SIG-M5 treated with dmso at 0.1 percent for 504 hours (cell line): ENCODE measurements around the gene TMEM200B.
"Not testable (repeated sequence)": the region's sequence is repeated elsewhere in the genome, so short reads cannot be mapped to it uniquely, and the experiment has no call there.

Experiments used
- DNase-seq: peaks from one replicate; lab custom pipeline; 2025; ENCODE audit not compliant: unreplicated experiment; lab: John Stamatoyannopoulos, UW

The TMEM200B gene

DNA sequence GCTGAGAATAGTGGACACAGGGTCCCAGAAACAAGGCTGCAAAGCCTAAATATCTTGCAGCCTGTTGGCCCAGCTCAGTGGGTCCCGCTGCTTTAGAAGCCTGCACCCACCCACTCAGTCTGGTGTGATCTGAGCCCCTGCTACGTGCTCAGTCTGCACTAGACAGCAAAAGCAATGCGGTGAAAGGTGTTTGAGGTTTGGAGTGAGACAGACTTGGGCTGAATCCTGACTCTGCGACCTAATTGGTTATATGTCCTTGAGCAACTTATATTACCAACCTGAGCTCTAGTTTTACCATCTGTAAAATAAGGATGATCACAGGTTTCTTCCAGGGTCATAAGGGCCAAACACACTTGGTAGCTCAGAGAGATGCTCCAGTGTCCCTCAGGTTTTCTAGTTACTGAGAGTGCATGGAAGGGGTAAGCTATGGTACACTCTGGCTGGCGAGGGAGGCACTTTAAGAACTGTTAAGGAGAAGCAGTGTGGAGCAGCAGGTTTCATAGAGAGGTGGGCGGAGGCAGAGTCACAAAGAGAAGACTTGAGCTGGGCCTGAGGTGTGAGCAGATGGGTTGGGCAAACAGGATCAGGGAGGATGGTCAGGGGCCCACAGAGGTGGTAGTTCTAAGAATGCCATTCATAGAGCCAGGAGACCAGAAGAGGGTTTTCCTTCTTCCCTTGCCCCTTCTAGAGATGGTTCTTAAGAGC, 10.1 kb downstream of the TMEM200B start:
- no peak for DNase-seq

- DNase-seq, result no peak
These were observed 10.8 kb downstream of the TMEM200B start for GRCh38 chr1:29112705-29113412.

- not testable (repeated sequence) for DNase-seq
These were observed 15.7 kb downstream of the TMEM200B start for GRCh38 chr1:29108041-29108440.

DNA sequence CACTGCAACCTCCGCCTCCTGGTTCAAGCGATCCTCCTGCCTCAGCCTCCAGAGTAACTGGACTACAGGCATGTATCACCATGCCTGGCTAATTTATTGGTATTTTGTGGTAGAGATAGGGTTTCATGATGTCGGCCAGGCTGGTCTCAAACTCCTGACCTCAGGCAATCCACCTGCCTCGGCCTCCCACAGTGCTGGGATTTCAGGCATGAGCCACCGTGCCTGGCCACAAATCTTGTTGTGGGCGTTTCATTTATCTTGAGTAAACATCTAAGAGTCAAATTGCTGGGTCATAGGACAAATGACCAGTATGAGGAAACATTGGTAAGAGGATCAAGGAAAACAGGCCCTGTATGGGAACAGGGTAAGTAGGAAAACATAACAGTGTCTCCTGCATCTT, 17.9 kb downstream of the TMEM200B start:
- DNase-seq, result no peak

DNA sequence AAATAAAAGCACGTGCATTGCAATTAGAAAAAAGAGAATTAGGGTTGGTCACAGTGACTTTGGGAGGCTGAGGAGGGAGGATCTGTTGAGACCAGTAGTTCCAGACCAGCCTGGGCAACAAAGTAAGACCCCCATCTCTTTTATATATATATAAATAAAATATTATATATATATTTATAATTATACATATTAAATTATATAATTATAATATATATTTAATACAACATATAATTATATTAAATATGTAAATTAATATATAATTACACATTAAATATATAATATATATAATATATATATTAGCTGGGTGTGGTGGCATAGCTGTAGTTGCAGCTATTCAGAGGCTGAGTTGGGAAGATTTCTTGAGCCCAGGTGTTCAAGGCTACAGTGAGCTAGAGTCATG, 23.2 kb downstream of the TMEM200B start:
- DNase-seq, result no peak

- DNase-seq, result no peak
These were observed 24.4 kb downstream of the TMEM200B start for GRCh38 chr1:29099286-29099685.

DNA sequence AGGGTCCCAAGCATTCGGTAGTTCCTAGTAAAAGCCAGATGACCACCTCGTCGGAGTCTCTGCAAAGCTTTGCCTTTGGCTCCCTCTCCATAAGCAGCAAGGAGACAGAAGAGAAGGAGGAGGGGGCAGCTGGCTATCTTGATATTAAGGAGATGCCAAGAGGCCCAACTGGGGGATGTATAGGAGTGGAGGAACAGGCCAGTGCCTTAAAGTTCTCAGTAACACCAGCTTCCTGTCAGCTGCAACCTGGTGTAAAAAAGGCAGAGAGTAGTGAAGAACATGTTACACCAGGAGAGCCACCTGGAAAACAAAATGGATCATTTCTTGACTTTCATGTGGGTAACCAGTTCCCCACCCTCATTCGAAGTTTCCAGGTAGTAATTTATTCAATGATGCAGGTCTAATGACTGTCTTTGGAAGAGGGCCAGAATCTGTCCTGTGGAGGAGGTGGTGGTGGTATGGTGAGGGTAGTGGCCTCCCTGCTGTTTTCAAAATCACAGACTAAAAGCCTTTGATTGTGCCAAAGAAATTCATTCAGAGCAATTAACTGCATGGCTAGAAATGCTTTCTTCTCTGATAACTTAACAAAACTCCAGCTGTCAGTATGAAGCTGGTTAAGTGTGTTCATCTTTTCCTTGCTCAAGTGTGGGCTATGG, 27.3 kb downstream of the TMEM200B start:
- no peak for DNase-seq

- DNase-seq, result no peak
These were observed 28.7 kb downstream of the TMEM200B start for GRCh38 chr1:29094954-29095353.

DNA sequence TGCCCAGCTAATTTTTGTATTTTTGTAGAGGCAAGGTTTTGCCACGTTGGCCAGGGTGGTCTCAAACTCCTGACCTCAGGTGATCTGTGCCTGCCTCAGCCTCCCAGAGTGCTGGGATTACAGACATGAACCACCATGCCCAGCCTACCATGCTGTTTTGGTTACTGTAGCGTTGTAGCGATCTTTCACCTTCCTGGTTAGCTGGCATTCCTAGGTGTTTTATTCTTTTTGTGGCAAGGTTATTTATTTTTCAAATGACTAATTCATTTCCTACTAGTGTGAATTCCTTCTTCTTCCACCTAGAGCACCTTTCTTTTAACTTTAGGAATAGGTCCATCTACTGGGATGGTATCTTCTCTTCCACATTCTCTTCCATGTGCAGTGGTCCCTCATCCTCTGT, 29.3 kb downstream of the TMEM200B start:
- no peak for DNase-seq

GRCh38 chr1:29092704-29093103, 31.0 kb downstream of the TMEM200B start:
- not testable (repeated sequence) for DNase-seq

GRCh38 chr1:29090937-29091618, 32.6 kb downstream of the TMEM200B start:
- no peak for DNase-seq

DNA sequence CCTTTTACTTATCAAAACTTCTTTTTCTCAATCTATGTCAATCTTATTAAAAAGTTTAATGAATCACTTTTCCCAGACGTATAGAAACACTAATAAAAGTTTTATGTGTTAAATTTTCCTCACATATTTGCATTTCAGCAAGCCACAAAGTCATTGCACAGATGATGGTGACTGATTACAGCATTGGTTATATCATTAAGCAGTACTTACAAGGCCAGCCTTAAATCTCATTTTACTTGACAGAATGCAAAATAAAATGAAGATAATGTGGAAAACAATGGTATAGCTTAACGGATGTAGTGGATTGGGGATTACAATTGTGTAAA, 39.5 kb downstream of the TMEM200B start:
- no peak for DNase-seq

DNA sequence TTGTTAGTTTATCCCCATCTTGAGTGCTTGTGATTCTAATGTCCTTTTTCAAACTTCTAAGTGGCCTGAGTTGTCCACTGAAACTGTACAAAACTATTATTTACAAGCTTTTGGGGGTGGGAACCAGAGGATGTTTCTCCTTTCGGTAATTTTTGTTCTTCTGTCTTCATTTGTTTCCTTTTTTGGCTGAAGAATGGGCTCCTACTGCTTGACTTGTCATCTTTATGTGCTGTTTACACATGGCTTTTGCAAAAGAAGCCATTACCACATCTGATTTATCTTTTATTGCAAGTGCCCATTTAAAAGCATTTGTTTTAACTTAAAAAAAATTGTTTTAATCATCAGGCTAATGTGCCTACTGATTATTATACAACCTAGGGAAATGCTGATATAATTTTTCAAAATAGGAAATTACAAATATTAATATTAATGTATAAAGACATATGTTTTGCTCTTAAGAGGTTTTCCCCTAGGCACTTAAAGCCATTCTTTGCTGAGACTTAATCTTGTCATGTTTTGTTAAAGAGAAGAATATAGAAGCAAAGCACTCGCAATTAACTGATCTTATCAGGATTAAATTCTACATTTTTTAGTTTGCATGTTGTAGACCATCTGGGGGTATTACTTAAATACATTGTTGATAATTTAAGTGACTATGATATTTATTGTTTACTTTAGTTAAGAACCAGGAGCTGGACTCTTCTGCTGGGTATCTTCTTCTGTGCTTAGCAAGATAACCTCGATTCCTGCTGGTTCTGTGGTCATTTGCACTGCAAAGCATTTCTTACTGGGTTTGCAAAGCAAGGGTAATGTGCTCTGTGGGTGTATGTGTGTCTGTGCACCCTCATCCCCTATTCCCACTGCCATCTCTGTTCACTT, 40.1 kb downstream of the TMEM200B start:
- no peak for DNase-seq

- no peak for DNase-seq
These were observed 41.2 kb downstream of the TMEM200B start for GRCh38 chr1:29082519-29082918.

GRCh38 chr1:29081201-29081600, 42.5 kb downstream of the TMEM200B start:
- DNase-seq, result no peak

DNA sequence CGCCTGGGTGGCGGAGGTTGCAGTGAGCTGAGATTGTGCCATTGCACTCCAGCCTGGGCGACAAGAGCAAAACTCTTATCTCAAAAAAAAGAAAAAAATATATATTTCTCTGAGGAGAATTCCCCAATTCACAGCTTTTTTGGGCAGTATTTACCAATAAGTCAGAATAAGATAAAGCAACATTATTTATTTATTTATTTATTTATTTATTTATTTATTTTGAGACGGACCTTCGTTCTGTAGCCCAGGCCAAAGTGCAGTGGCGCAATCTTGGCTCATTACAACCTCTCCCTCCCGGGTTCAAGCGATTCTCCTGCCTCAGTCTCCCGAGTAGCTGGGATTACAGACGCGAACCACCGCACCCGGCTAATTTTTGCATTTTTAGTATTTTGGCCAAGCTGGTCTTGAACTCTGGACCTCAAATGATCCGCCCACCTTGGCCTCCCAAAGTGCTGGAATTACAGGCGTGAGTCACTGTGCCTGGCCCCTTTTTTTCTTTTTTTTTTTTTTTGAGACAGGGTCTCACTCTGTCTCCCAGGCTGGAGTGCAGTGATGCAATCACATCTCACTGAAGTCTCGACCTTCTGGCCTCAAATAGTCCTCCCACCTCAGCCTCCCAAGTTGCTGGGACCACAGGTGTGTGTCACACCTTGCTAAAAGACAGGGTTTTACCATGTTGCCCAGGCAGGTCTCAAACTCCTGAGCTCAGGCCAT, 43.6 kb downstream of the TMEM200B start:
- not testable (repeated sequence) for DNase-seq

DNA sequence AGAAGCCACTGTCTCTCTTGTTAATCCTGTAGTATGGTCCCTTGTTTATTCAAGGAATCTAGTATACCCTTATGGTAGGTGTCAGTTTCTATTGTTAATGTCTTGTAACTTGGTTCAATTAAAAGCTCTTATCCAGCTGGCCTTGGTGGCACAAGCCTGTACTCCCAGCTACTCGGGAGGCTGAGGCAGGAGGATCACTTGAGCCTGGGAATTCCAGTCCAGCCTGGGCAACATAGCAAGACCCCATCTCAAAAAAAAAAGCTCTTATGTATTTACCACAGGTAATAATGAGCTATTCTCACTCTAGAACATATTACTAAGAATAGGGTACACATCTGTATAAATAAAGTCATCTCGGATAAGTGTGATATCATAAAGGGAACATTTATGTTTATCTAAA, 46.5 kb downstream of the TMEM200B start:
- no peak for DNase-seq
